ACC112 (cell line): ENCODE data around the gene LRRC72.
"Not testable (repeated sequence)": the region's sequence is repeated elsewhere in the genome, so short reads cannot be mapped to it uniquely, and the experiment has no call there.

Experiments used
- H2AFZ ChIP-seq: fragments of 200-600 bp; sonication (generic); one replicate; pipeline ENCODE4 v1.6.0; 2017; ENCODE audit warnings: antibody characterized with exemption, low read length; ENCODE audit not compliant: unreplicated experiment
- H3K27ac ChIP-seq: fragments of 200-600 bp; sonication (generic); 2 replicates; pipeline ENCODE4 v1.5.1; 2014; ENCODE audit warnings: low read depth, mild to moderate bottlenecking, antibody characterized with exemption, low read length, moderate library complexity
- H3K27me3 ChIP-seq: fragments of 200-600 bp; sonication (generic); 2 replicates; pipeline ENCODE4 v1.6.1; 2014; ENCODE audit warnings: mild to moderate bottlenecking, antibody characterized with exemption, low read length, moderate library complexity, mixed read lengths; ENCODE audit not compliant: insufficient read depth
- H3K36me3 ChIP-seq: fragments of 200-600 bp; sonication (generic); 2 replicates; pipeline ENCODE4 v1.6.1; 2016; ENCODE audit warnings: mild to moderate bottlenecking, antibody characterized with exemption, low read length, moderate library complexity, mixed read lengths; ENCODE audit not compliant: insufficient read depth
- H3K4me1 ChIP-seq: fragments of 200-600 bp; sonication (generic); one replicate; pipeline ENCODE4 v1.6.1; 2016; ENCODE audit warnings: low read length, mixed read lengths; ENCODE audit not compliant: insufficient read depth, unreplicated experiment, control insufficient read depth
- H3K4me3 ChIP-seq: fragments of 200-600 bp; sonication (generic); 2 replicates; pipeline ENCODE4 v1.5.1; 2014; ENCODE audit warnings: mild to moderate bottlenecking, low read depth, low read length
- H3K79me2 ChIP-seq: fragments of 200-600 bp; sonication (generic); one replicate; pipeline ENCODE4 v1.6.0; 2016; ENCODE audit warnings: low read length; ENCODE audit not compliant: control insufficient read depth, unreplicated experiment, insufficient read depth

Gene LRRC72

DNA sequence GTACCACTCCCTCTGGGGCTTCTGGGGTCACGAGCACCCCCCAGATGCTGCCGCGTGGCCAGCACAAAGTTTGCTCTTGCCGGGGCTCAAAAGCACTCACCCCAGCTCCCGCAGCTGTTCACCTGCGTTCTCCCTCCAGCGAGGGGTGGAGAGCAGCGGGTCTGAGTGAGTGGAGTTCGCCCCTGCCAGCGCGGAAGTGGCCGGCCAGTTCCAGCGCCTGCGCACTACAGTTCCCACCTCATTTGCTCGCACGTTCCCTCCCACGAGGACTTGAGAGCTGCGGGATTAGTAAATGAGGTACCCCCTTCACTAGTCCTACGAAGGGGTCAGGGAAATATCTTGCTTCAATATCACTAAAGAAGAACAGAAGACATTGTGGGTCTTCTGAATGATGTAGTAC lies 24.3 kb upstream of the LRRC72 start:
- Histone ChIP-seq H3K4me1 (no peaks in the 10 kb centered on the region), H3K27ac (no peak overlapping the region), H2AFZ (no peak overlapping the region), H3K79me2 (no peaks in the 10 kb centered on the region), H3K36me3 (no peaks in the 10 kb centered on the region), H3K27me3 (0 out of 2 replicates have a peak, but pooled peaks cover 3% of the 10 kb centered on the region), H3K4me3 (no peak overlapping the region)

DNA sequence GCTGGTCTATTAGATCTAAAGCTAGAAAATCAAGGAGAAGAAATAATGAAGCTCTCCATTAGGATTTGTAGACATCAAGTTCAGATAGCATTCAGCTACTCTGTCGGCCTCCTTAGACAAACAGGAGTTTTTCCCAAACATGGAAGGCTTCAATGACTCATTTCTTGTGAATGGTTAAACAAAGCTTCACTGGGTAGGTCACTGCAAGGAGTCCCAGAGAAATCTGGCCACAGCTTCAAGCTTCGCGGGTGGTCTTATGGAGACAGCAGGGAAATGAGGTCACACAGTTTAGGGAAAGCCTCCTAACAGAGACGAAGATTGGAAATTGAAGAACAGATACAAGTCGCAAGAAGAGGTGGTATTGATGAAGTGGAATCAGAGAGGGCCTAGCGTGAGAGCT lies 22.6 kb upstream of the LRRC72 start:
- Histone ChIP-seq H3K79me2 (no peaks in the 10 kb centered on the region), H3K27me3 (0 out of 2 replicates have a peak, but pooled peaks cover 3% of the 10 kb centered on the region), H3K27ac (no peak overlapping the region), H3K4me1 (no peaks in the 10 kb centered on the region), H2AFZ (no peak overlapping the region), H3K4me3 (no peak overlapping the region), H3K36me3 (no peaks in the 10 kb centered on the region)

DNA sequence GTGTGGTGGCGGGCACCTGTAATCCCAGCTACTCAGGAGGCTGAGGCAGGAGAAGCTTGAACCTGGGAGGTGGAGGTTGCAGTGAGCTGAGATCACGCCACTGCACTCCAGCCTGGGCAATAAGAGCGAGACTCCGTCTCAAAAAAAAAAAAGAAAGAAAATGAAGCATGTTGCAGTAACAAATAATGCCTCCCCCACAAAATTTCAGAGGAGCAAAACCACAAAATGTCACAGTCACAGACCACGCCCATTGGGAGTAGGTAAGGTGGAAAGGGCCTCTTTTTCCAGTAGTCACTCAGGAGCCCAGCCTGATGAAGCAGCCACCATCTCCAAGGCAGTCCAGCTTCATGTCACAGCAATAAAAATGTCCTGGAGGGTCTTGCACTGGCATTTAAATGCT lies 20.2 kb upstream of the LRRC72 start:
- not testable (repeated sequence) for H3K36me3 ChIP-seq, H3K79me2 ChIP-seq, H2AFZ ChIP-seq, H3K4me3 ChIP-seq, H3K4me1 ChIP-seq, H3K27me3 ChIP-seq, H3K27ac ChIP-seq

DNA sequence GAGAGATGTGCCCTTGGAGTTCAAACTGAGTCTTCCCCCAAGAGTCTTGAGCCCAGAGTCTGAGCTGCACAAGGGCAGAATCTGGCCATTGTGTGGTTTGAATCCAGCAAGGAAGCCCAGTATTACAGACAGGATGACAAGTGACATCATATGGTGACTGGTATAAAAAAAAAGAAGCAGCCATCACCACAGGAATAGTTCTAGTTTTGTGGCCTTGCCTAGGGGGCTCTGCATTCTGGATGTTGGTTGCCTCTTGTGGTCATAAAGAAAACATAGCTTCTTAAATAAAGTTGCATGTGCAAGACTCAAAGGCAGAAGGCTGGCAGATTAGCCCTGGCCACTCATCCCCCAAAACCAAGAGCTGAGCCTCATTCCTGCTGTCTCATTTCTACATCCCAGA lies 16.8 kb upstream of the LRRC72 start:
- H3K27me3 ChIP-seq: 0 out of 2 replicates have a peak, but pooled peaks cover 3% of the 10 kb centered on the region
- H3K27ac ChIP-seq: no peak overlapping the region
- no peaks in the 10 kb centered on the region for H3K4me1 ChIP-seq
- no peak overlapping the region for H3K4me3 ChIP-seq
- no peak overlapping the region for H2AFZ ChIP-seq
- no peaks in the 10 kb centered on the region for H3K79me2 ChIP-seq
- H3K36me3 ChIP-seq: no peaks in the 10 kb centered on the region

DNA sequence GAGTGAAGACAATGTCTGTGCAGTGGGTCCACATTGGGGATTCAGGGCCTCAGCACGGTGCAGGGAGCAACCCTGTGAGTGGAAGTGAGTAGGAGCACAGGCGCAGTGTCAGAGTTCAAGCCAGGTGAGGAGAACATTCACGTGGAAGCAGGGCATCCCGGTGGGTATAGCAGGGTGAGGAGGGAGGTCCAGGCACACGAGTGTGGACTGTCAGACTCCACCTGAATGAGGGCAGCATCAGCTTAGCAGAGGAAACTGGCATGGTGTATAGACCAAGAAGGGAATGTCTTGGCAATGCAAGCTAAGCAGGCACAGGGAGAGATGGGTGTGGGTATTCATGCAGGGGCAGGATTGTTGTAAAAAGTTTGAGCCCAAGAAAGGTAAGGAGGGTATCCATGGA lies 15.3 kb upstream of the LRRC72 start:
- Histone ChIP-seq H3K79me2 (no peaks in the 10 kb centered on the region), H3K4me3 (no peak overlapping the region), H3K4me1 (no peaks in the 10 kb centered on the region), H2AFZ (no peak overlapping the region), H3K27ac (no peak overlapping the region), H3K36me3 (no peaks in the 10 kb centered on the region), H3K27me3 (no peaks in the 10 kb centered on the region)

DNA sequence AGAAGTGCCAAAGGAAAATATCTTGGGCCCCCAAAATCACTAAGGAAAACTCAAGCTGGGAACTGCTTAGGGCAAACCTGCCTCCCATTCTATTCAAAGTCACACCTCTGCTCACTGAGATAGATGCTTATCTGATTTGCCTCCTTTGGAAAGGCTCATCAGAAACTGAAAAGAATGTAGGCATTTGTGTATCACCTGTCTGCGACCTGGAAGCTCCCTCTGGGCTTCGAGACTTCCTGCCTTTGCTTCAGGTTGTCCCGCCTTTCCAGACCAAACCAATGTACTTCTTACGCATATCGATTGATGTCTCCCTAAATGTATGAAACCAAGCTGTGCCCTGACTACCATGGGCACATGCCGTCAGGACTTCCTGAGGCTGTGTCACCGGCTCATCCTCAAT lies 14.5 kb upstream of the LRRC72 start:
- H3K4me3 ChIP-seq: no peak overlapping the region
- no peak overlapping the region for H3K27ac ChIP-seq
- no peaks in the 10 kb centered on the region for H3K79me2 ChIP-seq
- no peaks in the 10 kb centered on the region for H3K4me1 ChIP-seq
- no peaks in the 10 kb centered on the region for H3K27me3 ChIP-seq
- H3K36me3 ChIP-seq: no peaks in the 10 kb centered on the region
- H2AFZ ChIP-seq: no peak overlapping the region

DNA sequence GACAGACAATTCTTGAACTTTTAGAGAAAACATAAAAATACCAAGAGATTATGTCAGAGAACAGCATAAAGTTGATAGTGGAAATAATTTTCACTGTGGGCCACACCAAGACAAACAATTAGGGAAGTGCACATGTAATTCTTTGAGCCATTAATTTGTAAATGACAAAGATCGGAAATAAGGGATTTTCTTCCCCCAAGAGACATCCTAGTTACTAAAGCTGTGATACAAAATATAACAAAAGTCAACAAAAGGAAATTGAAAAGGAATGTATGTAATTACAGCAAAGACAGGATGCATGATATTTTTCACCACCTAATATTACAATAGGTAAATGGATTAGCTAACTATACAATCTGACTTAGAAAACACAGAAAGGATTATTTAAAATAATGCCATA lies 12.4 kb upstream of the LRRC72 start:
- Histone ChIP-seq H3K4me3 (no peak overlapping the region), H3K4me1 (no peaks in the 10 kb centered on the region), H2AFZ (no peak overlapping the region), H3K79me2 (no peaks in the 10 kb centered on the region), H3K36me3 (no peaks in the 10 kb centered on the region), H3K27me3 (no peaks in the 10 kb centered on the region), H3K27ac (no peak overlapping the region)

DNA sequence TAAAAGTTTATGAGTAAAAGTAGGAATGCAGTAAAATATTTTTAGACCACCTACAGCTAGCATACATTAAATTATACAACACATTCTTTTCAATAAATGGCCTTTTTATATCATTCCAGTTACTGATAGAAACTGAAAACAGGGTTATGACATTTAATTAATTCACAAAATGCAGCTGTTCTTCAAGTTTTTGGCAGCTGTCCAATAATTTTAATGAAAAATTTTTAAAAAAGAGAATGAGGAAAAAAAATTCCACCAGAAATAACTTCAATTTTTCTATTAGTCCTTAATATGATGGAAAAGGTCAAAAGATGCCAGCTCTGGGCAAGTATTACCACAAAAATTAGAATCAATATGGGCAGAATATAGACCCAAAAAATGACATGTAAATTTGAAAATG lies 11.9 kb upstream of the LRRC72 start:
- no peaks in the 10 kb centered on the region for H3K36me3 ChIP-seq
- H3K4me1 ChIP-seq: no peaks in the 10 kb centered on the region
- no peak overlapping the region for H3K4me3 ChIP-seq
- H3K27ac ChIP-seq: no peak overlapping the region
- no peaks in the 10 kb centered on the region for H3K27me3 ChIP-seq
- no peaks in the 10 kb centered on the region for H3K79me2 ChIP-seq
- H2AFZ ChIP-seq: no peak overlapping the region

DNA sequence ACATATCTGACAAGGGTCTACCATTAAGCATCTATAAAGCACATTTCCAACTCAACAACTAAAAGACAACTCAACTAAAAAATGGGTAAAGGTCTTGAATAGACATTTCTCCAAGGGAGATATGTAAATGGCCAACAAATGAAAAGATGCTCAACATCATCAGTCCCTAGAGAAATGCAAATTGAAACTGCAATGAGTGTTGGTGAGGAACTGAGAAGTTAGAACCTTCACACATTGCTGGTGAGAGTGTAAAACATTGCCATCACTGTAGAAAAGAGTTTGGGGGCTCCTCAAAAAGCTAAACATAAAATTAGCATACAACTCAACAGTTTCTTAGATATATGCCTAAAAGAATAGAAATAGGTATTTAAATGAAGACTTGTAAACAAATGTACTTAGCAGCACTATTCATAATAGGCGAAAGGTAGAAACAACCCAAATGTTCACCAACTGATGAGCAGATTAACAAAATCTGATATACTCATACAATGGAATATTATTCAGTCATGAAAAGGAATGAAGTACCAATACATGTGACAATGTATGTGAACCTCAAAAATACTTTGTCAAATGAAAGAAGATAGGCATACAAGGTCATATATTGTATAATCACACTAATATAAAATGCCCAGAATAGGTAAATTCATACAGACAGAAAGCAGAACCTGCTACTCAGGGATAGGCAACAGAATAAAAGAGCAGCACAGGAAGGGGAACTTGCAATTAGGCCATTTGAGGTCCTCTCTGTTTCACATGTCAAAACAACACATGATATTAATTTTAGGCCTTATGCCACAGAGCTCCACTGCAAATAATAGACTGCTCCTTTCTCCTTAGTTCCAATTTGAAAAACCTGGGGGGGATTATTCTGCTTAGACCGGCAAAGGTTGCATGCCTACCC lies 10.6 kb upstream of the LRRC72 start:
- Histone ChIP-seq H3K79me2 (no peaks in the 10 kb centered on the region), H3K36me3 (no peaks in the 10 kb centered on the region), H3K27ac (no peak overlapping the region), H3K4me1 (no peaks in the 10 kb centered on the region), H3K4me3 (no peak overlapping the region), H3K27me3 (no peaks in the 10 kb centered on the region), H2AFZ (no peak overlapping the region)

DNA sequence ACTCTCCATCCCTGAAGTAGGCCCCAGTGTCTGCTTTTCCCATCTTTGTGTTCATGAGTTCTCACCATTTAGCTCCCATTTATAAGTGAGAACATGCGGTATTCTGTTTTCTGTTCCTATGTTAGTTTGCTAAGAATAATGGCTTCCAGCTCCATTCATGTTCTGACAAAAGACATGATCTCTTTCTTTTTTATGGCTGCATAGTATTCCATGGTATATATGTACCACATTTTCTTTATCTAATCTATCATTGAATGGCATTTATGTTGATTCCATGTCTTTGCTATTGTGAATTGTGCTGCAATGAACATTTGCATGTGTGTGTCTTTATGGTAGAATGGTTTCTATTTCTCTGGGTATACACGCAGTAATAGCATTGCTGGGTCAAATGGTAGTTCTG lies 6.6 kb upstream of the LRRC72 start:
- not testable (repeated sequence) for H3K36me3 ChIP-seq, H3K4me3 ChIP-seq, H3K4me1 ChIP-seq, H3K27me3 ChIP-seq, H3K27ac ChIP-seq, H2AFZ ChIP-seq, H3K79me2 ChIP-seq

DNA sequence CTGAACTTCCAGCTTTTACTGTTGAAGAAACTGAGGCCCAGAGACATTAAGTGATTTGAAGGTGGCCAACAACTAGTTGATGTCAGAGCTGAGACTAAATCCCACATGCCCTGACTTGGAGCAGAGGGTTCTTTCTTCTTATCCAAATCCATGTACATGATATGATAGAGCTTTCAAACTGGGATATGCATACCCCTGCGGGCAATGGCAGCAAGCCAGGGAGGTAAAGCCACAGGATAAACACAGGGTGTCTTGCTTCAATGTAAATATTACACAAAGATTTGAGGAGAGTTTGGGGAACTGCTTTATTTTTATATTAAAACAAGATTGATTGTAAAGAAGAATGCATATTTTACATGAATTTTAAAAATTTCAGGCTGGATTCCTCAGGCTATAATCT lies 2.3 kb upstream of the LRRC72 start:
- Histone ChIP-seq H2AFZ (no peak overlapping the region), H3K79me2 (no peaks in the 10 kb centered on the region), H3K4me3 (no peak overlapping the region), H3K36me3 (no peaks in the 10 kb centered on the region), H3K27me3 (no peaks in the 10 kb centered on the region), H3K27ac (no peak overlapping the region), H3K4me1 (no peaks in the 10 kb centered on the region)
